HCT116 (cell line): ENCODE results near the gene RTL10.

ENCODE experiments used
- CEBPB ChIP-seq: IDR thresholded peaks from 2 replicates; pipeline ENCODE4 v1.6.1; 2012; ENCODE audit warnings: low read depth
- EZH2 ChIP-seq: fragments of 200-600 bp; sonication (generic); IDR thresholded peaks from 2 replicates; pipeline ENCODE4 v1.6.1; 2017; ENCODE audit warnings: antibody characterized with exemption, mixed run types
- EZH2phosphoT487 ChIP-seq: fragments of 200-600 bp; IDR thresholded peaks from 2 replicates; pipeline ENCODE4 v1.6.1; 2018; ENCODE audit warnings: antibody characterized with exemption, borderline replicate concordance
- POLR2AphosphoS5 ChIP-seq: IDR thresholded peaks from 2 replicates; pipeline ENCODE4 v1.6.1; 2011; ENCODE audit warnings: mild to moderate bottlenecking, low read depth, low read length, moderate library complexity
- SIN3A ChIP-seq: IDR thresholded peaks from 2 replicates; pipeline ENCODE4 v1.6.1; 2012; ENCODE audit warnings: low read depth
- SRF ChIP-seq: IDR thresholded peaks from 2 replicates; pipeline ENCODE4 v1.6.1; 2012; ENCODE audit warnings: low read depth
- YY1 ChIP-seq: IDR thresholded peaks from 2 replicates; pipeline ENCODE4 v1.6.1; 2011; ENCODE audit warnings: low read length, low read depth, moderate library complexity, mild to moderate bottlenecking; ENCODE audit not compliant: insufficient replicate concordance; ENCODE audit errors: extremely low read depth
- TF ChIP-seq, protein P1 (sequence below), 3 experiments: fragments of 200-600 bp in 1 of 3; sonication (generic) in 1 of 3; IDR thresholded peaks in 2 of 3; conservative IDR thresholded peaks in 1 of 3; 2 replicates each; pipeline ENCODE4 v1.5.1; 2012 to 2017; ENCODE audit warnings: low read depth in 2 of 3, low read length in 2 of 3, antibody characterized with exemption in 1 of 3, borderline replicate concordance in 1 of 3, control low read depth in 1 of 3, mild to moderate bottlenecking in 1 of 3, mixed read lengths in 1 of 3, mixed run types in 1 of 3, moderate library complexity in 1 of 3; ENCODE audit not compliant: insufficient read depth in 1 of 3
- TF ChIP-seq, protein P2 (sequence below): IDR thresholded peaks from 2 replicates; pipeline ENCODE4 v1.6.1; 2012

DNA sequence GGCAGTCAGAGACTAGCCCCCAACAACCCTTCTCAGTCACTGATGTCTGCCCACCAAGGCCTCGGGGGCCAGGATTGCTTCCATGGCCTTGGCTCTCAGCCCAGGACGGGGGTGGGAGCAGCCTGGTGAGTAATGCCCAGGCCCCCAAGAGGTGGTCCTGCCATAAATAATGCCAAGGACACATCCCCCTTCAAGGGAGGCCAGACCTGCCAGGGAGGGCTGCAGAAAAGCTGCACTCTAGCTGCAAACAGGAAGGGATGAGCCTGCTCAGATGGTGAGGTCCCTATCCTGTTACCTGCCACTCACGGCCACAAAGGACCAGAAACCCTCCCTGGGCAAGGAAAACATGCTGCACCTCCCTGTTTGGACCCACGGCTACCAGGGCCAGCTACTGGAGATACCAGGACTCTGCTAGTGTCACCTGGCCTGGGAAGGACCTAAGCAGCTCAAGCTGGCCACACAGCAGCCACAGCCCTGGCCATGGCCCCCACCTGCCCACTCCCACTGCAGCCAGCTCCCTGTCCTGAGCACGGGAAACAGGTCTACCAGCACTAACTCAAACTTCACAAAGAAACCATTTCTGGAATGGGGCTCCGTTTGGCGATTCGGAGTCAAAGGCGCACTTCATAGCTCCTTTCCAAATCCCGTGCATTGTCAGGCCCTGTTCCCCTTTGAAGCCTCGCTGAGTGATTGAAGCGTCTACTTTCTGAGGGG lies 12.1 kb downstream of the RTL10 start:
- TF ChIP-seq, protein P1, sequence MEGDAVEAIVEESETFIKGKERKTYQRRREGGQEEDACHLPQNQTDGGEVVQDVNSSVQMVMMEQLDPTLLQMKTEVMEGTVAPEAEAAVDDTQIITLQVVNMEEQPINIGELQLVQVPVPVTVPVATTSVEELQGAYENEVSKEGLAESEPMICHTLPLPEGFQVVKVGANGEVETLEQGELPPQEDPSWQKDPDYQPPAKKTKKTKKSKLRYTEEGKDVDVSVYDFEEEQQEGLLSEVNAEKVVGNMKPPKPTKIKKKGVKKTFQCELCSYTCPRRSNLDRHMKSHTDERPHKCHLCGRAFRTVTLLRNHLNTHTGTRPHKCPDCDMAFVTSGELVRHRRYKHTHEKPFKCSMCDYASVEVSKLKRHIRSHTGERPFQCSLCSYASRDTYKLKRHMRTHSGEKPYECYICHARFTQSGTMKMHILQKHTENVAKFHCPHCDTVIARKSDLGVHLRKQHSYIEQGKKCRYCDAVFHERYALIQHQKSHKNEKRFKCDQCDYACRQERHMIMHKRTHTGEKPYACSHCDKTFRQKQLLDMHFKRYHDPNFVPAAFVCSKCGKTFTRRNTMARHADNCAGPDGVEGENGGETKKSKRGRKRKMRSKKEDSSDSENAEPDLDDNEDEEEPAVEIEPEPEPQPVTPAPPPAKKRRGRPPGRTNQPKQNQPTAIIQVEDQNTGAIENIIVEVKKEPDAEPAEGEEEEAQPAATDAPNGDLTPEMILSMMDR (IDR thresholded peaks at IDR 0.05 in 2 of 3, conservative IDR thresholded peaks at IDR 0.05 in 1 of 3; ENCODE audit: borderline replicate concordance in 1 of 3, insufficient read depth in 1 of 3, low read depth in 2 of 3, low read length in 2 of 3) = no peak
- no peak for TF ChIP-seq POLR2AphosphoS5
- no peak for TF ChIP-seq SIN3A
- TF ChIP-seq EZH2 = no peak
- TF ChIP-seq EZH2phosphoT487 = no peak
- TF ChIP-seq, protein P2, sequence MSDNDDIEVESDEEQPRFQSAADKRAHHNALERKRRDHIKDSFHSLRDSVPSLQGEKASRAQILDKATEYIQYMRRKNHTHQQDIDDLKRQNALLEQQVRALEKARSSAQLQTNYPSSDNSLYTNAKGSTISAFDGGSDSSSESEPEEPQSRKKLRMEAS = no peak
- no peak for TF ChIP-seq CEBPB
- TF ChIP-seq YY1 = no peak
- TF ChIP-seq SRF = no peak
